HepG2 (cell line): ENCODE measurements around the gene LIPT2. TPM values are rescaled to one million over a fixed set of nuclear protein-coding genes. Genes with fewer than 3 reads are reported as not detected.

Experiments
- AGO2 ChIP-seq: fragments of 200-400 bp; formaldehyde crosslinking; optimal IDR thresholded peaks from 2 replicates; pipeline ENCODE3; 2017; ENCODE audit warnings: mild to moderate bottlenecking, low read depth, low read length, moderate library complexity
- DMAP1 ChIP-seq: IDR thresholded peaks from 2 replicates; pipeline ENCODE4 v1.6.1; 2016
- GTF3A ChIP-seq: sonication (generic); formaldehyde crosslinking; conservative IDR thresholded peaks from 2 replicates; pipeline ENCODE4 v1.4.0; 2020; ENCODE audit warnings: mild to moderate bottlenecking, missing genetic modification reagents
- HIC2 ChIP-seq: sonication (generic); formaldehyde crosslinking; IDR thresholded peaks from 2 replicates; pipeline ENCODE4 v1.9.0; 2022; ENCODE audit warnings: low read depth, missing genetic modification reagents
- HNF4A ChIP-seq: sonication (generic); formaldehyde crosslinking; IDR thresholded peaks from 2 replicates; pipeline ENCODE4 v1.4.0; 2020; ENCODE audit warnings: missing genetic modification reagents
- HOXA5 ChIP-seq: sonication (generic); formaldehyde crosslinking; IDR thresholded peaks from 2 replicates; pipeline ENCODE4 v1.4.0; 2020; ENCODE audit warnings: missing genetic modification reagents
- JDP2 ChIP-seq: sonication (generic); formaldehyde crosslinking; IDR thresholded peaks from 2 replicates; pipeline ENCODE4 v1.8.1; 2022; ENCODE audit warnings: missing genetic modification reagents, borderline replicate concordance
- PHF5A ChIP-seq: IDR thresholded peaks from one replicate; pipeline ENCODE4 v1.6.1; 2018; ENCODE audit warnings: low read depth, missing genetic modification reagents; ENCODE audit not compliant: unreplicated experiment
- RFXAP ChIP-seq: sonication (generic); formaldehyde crosslinking; IDR thresholded peaks from 2 replicates; pipeline ENCODE4 v1.4.0; 2020; ENCODE audit warnings: missing genetic modification reagents, borderline replicate concordance
- SNAPC4 ChIP-seq: sonication (generic); formaldehyde crosslinking; IDR thresholded peaks from 2 replicates; pipeline ENCODE4 v1.4.0; 2020; ENCODE audit warnings: mild to moderate bottlenecking, missing genetic modification reagents
- SRF ChIP-seq: IDR thresholded peaks from 2 replicates; pipeline ENCODE4 v1.6.1; 2011; ENCODE audit warnings: mild to moderate bottlenecking, low read depth, low read length, moderate library complexity
- ZFYVE20 ChIP-seq: sonication (generic); formaldehyde crosslinking; IDR thresholded peaks from 2 replicates; pipeline ENCODE4 v1.8.0; 2023; ENCODE audit warnings: low read depth, mild to moderate bottlenecking, moderate library complexity, missing genetic modification reagents, borderline replicate concordance
- ZMYM4 ChIP-seq: sonication (generic); formaldehyde crosslinking; IDR thresholded peaks from 2 replicates; pipeline ENCODE4 v1.8.1; 2023; ENCODE audit warnings: mild to moderate bottlenecking, missing genetic modification reagents
- ZNF12 ChIP-seq: sonication (generic); formaldehyde crosslinking; IDR thresholded peaks from 2 replicates; pipeline ENCODE4 v1.5.0; 2020; ENCODE audit warnings: missing genetic modification reagents
- ZNF530 ChIP-seq: sonication (generic); formaldehyde crosslinking; IDR thresholded peaks from 2 replicates; pipeline ENCODE4 v1.5.0; 2020; ENCODE audit warnings: low read depth, mild to moderate bottlenecking, missing genetic modification reagents
- ZNF609 ChIP-seq: sonication (generic); formaldehyde crosslinking; IDR thresholded peaks from 2 replicates; pipeline ENCODE4 v1.4.0; 2020; ENCODE audit warnings: mild to moderate bottlenecking, missing genetic modification reagents, borderline replicate concordance
- ZNF710 ChIP-seq: sonication (generic); formaldehyde crosslinking; IDR thresholded peaks from 2 replicates; pipeline ENCODE4 v1.5.0; 2020; ENCODE audit warnings: mild to moderate bottlenecking, missing genetic modification reagents, borderline replicate concordance
- polyA plus RNA-seq, 8 experiments: library from polyadenylated mRNA; depleted of rRNA in 3 of 8; stranded (reverse) in 7 of 8; unstranded in 1 of 8; fragments of >200 nt; fragmentation: Illumina TruSeq in 4 of 8; extraction: Trizol in 4 of 8; gene quantifications; 2 replicates each; pipeline versions ENCODE4 v1.2.1 to v1.2.3, GENCODE V29; 2011 to 2016; ENCODE audit warnings: low read depth in 4 of 8, missing spikeins in 1 of 8, mixed read lengths in 1 of 8; ENCODE audit not compliant: insufficient read depth in 1 of 8
- total RNA-seq, 5 experiments: library from RNA; depleted of rRNA; stranded (reverse); fragments of >200 nt; fragmentation: Illumina TruSeq; extraction: Trizol; gene quantifications; 2 replicates each; pipeline ENCODE4 v1.2.3, GENCODE V29; 2016; ENCODE audit warnings: low read depth in 1 of 5

Gene LIPT2
- total and polyA plus RNA-seq, 2 of the 13 experiments (the other 11 are each of a cell fraction or from before 2014, with no cell fraction given), result 3.0 to 5.6 TPM

- TF ChIP-seq ZNF609 (CRISPR knock-in tag), result peak; percentile 34; the same call in 1 of the 2 replicates
- no peak for TF ChIP-seq RFXAP
- no peak for TF ChIP-seq JDP2 (CRISPR knock-in tag)
- no peak for TF ChIP-seq PHF5A (CRISPR knock-in tag)
- no peak for TF ChIP-seq ZFYVE20 (CRISPR knock-in tag)
- peak; percentile 46; the same call in 1 of the 2 replicates for TF ChIP-seq HNF4A (CRISPR knock-in tag)
- TF ChIP-seq ZNF530, result no peak
- TF ChIP-seq DMAP1 (CRISPR knock-in tag), result no peak
- TF ChIP-seq ZNF710 (CRISPR knock-in tag), result no peak
- no peak for TF ChIP-seq SNAPC4
- TF ChIP-seq AGO2, result no peak
- TF ChIP-seq ZNF12 (CRISPR knock-in tag), result peak; percentile 37; the same call in 1 of the 2 replicates
- TF ChIP-seq HIC2 (CRISPR knock-in tag), result no peak
- TF ChIP-seq GTF3A (CRISPR knock-in tag), result no peak
- TF ChIP-seq ZMYM4, result no peak
- no peak for TF ChIP-seq SRF
- no peak for TF ChIP-seq HOXA5 (CRISPR knock-in tag)
These were observed 28.2 kb downstream of the LIPT2 start (continued) for GRCh38 chr11:74465291-74465708.
